WTC11 (cell line): ENCODE data around the gene STN1. TPM values are rescaled to one million over a fixed set of nuclear protein-coding genes. Genes with fewer than 3 reads are reported as not detected.

Experiments
- ATAC-seq: fragments of 200-7000 bp; cut with Tn5 transposase; 2 replicates; pipeline ENCODE4 v1.10.0; 2021; ENCODE audit warnings: mild to moderate bottlenecking, moderate library complexity
- CTCF ChIA-PET: fragments of 300-600 bp; sonication (Branson Sonifier 250); formaldehyde crosslinking; loops from one replicate; lab custom pipeline; 2021; ENCODE audit warnings: antibody characterized with exemption; lab: Charles Lee
- POLR2A ChIA-PET: fragments of 350-600 bp; sonication (Branson Sonifier 250); formaldehyde crosslinking; loops from one replicate; lab custom pipeline; 2021; ENCODE audit warnings: antibody characterized with exemption; lab: Charles Lee
- DNase-seq: peaks from one replicate; pipeline ENCODE4 v3.0.0; 2021; ENCODE audit warnings: low spot score
- H3K27ac Mint-ChIP-seq: 2 replicates; pipeline ENCODE4 v1.8.0; 2021; ENCODE audit warnings: mixed read lengths
- H3K27me3 Mint-ChIP-seq: 2 replicates; pipeline ENCODE4 v1.8.0; 2021; ENCODE audit warnings: low read depth, mild to moderate bottlenecking, moderate library complexity, mixed read lengths
- H3K36me3 Mint-ChIP-seq: 2 replicates; pipeline ENCODE4 v1.8.0; 2021; ENCODE audit warnings: mixed read lengths
- H3K4me1 Mint-ChIP-seq: 2 replicates; pipeline ENCODE4 v1.8.0; 2022; ENCODE audit warnings: mixed read lengths
- H3K4me3 Mint-ChIP-seq: 2 replicates; pipeline ENCODE4 v1.8.0; 2021; ENCODE audit warnings: mild to moderate bottlenecking, moderate library complexity, mixed read lengths
- H3K9me3 Mint-ChIP-seq: 2 replicates; pipeline ENCODE4 v1.8.0; 2021; ENCODE audit warnings: mixed read lengths
- CDX4 ChIP-seq: fragments of 250-450 bp; sonication (Bioruptor Pico); IDR thresholded peaks from 2 replicates; pipeline ENCODE4 v1.9.0; 2021; ENCODE audit warnings: moderate library complexity, mild to moderate bottlenecking, inconsistent platforms, borderline replicate concordance
- ERG ChIP-seq: fragments of 250-450 bp; sonication (Bioruptor Pico); IDR thresholded peaks from 2 replicates; pipeline ENCODE4 v1.8.0; 2021; ENCODE audit warnings: mild to moderate bottlenecking
- FOXK1 ChIP-seq: sonication (generic); formaldehyde crosslinking; IDR thresholded peaks from 2 replicates; pipeline ENCODE4 v1.8.0; 2022; ENCODE audit warnings: mild to moderate bottlenecking, moderate library complexity, missing genetic modification reagents
- FOXP1 ChIP-seq: sonication (generic); formaldehyde crosslinking; IDR thresholded peaks from 2 replicates; pipeline ENCODE4 v1.8.0; 2022; ENCODE audit warnings: missing genetic modification reagents, mild to moderate bottlenecking, moderate library complexity, borderline replicate concordance
- HMGA2 ChIP-seq: fragments of 250-450 bp; sonication (Bioruptor Pico); IDR thresholded peaks from 2 replicates; pipeline ENCODE4 v1.4.0; 2021; ENCODE audit warnings: mild to moderate bottlenecking, moderate library complexity
- HMGXB4 ChIP-seq: sonication (generic); formaldehyde crosslinking; IDR thresholded peaks from 2 replicates; pipeline ENCODE4 v1.8.1; 2023; ENCODE audit warnings: mild to moderate bottlenecking, moderate library complexity, missing genetic modification reagents
- MLX ChIP-seq: sonication (generic); formaldehyde crosslinking; IDR thresholded peaks from 2 replicates; pipeline ENCODE4 v1.8.1; 2023; ENCODE audit warnings: mild to moderate bottlenecking, missing genetic modification reagents, moderate library complexity
- MXD4 ChIP-seq: fragments of 250-450 bp; sonication (Bioruptor Pico); IDR thresholded peaks from 2 replicates; pipeline ENCODE4 v1.8.0; 2021; ENCODE audit warnings: mild to moderate bottlenecking, moderate library complexity, borderline replicate concordance
- NFATC4 ChIP-seq: fragments of 250-450 bp; sonication (Bioruptor Pico); IDR thresholded peaks from 2 replicates; pipeline ENCODE4 v1.9.0; 2021; ENCODE audit warnings: mild to moderate bottlenecking
- NR1H2 ChIP-seq: sonication (generic); formaldehyde crosslinking; IDR thresholded peaks from 2 replicates; pipeline ENCODE4 v1.9.0; 2021; ENCODE audit warnings: mild to moderate bottlenecking, moderate library complexity, missing genetic modification reagents
- NR2C2 ChIP-seq: sonication (generic); formaldehyde crosslinking; IDR thresholded peaks from 2 replicates; pipeline ENCODE4 v1.8.0; 2022; ENCODE audit warnings: mild to moderate bottlenecking, missing genetic modification reagents
- NR3C1 ChIP-seq: sonication (generic); formaldehyde crosslinking; conservative IDR thresholded peaks from 2 replicates; pipeline ENCODE4 v1.8.1; 2023; ENCODE audit warnings: low read depth, mild to moderate bottlenecking, missing genetic modification reagents
- RORB ChIP-seq: fragments of 250-450 bp; sonication (Bioruptor Pico); IDR thresholded peaks from 2 replicates; pipeline ENCODE4 v1.9.0; 2021; ENCODE audit warnings: mild to moderate bottlenecking
- SMAD4 ChIP-seq: sonication (generic); formaldehyde crosslinking; IDR thresholded peaks from 2 replicates; pipeline ENCODE4 v1.8.0; 2022; ENCODE audit warnings: mild to moderate bottlenecking, missing genetic modification reagents
- SOX15 ChIP-seq: fragments of 250-450 bp; sonication (Bioruptor Pico); IDR thresholded peaks from 2 replicates; pipeline ENCODE4 v1.9.0; 2021; ENCODE audit warnings: mild to moderate bottlenecking
- total RNA-seq: library from RNA; stranded (reverse); gene quantifications from 3 replicates; pipeline ENCODE4 v1.2.3, GENCODE V29; 2021
- TF ChIP-seq, protein P1 (sequence below): fragments of 250-450 bp; sonication (Bioruptor Pico); IDR thresholded peaks from 2 replicates; pipeline ENCODE4 v2.1.2; 2022; ENCODE audit warnings: mild to moderate bottlenecking, moderate library complexity
- TF ChIP-seq, protein P2 (sequence below): sonication (generic); formaldehyde crosslinking; IDR thresholded peaks from 2 replicates; pipeline ENCODE4 v1.8.1; 2022; ENCODE audit warnings: low read depth, missing genetic modification reagents, borderline replicate concordance
- TF ChIP-seq, protein P3 (sequence below): sonication (generic); formaldehyde crosslinking; conservative IDR thresholded peaks from 2 replicates; pipeline ENCODE4 v1.8.1; 2022; ENCODE audit warnings: mild to moderate bottlenecking, missing genetic modification reagents
- TF ChIP-seq, protein P4 (sequence below): sonication (generic); formaldehyde crosslinking; IDR thresholded peaks from 2 replicates; pipeline ENCODE4 v1.8.1; 2022; ENCODE audit warnings: low read depth, mild to moderate bottlenecking, moderate library complexity, missing genetic modification reagents, borderline replicate concordance
- TF ChIP-seq, protein P5 (sequence below): sonication (generic); formaldehyde crosslinking; IDR thresholded peaks from 2 replicates; pipeline ENCODE4 v1.8.1; 2022; ENCODE audit warnings: missing genetic modification reagents, borderline replicate concordance

Gene STN1
- total RNA-seq, 1 experiment from 2014 or later: 13.9 TPM

DNA sequence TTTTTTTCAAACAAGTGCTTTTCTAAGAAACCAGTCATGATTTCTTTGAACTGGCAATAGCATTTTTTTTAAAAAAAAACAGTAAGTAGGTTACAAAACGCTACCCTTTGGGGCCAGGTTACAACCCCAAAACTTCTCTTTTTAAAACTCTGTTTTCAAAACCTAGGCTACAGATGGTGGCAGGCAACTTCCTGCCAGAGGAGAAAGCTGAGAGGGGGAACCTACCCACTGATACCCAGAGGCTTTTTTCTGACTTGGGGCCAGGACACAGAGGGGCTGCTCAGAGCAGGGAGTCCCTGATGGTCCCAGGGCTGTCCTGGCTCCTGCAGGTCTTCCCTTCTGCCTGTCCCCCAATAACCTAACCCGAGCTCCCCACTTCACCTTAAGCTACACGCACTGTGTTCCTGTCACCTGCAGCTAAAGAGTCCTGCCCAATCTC is 6.9 kb downstream of the STN1 start (continued):
- no peak for TF ChIP-seq CDX4 (CRISPR knock-in tag)

DNA sequence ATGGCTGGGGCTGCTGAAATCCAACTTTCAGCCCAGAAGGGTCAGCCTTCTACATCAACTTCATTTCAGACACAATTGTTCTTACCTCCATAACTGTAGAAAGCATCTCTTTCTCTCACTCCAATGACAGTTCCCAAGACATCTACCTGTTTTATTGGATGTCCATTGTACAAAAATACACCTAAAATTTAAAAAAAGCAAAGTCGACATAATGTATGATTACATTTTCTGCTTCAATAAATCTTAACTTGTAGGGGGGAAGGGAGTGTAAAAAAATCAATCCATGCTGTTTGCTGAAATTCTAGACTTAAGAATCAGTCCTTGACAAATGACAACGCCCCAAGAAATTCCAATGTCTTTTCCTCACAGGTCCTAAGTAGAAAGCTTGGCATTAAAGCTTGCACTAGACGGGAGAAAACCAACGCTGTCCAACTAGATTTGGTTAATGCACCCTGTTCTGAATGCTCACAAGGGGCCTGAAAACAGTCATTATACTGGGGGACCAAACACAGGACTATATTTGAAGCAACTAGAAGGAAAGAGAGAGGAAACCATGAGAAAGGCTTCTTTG is 7.5 kb downstream of the STN1 start:
- no peaks in the 10 kb centered on the region for H3K27me3 Mint-ChIP-seq
- H3K4me1 Mint-ChIP-seq: peaks cover 29% of the 10 kb centered on the region
- no peak overlapping the region for H3K4me3 Mint-ChIP-seq
- no peak for DNase-seq
- TF ChIP-seq HMGA2 (no peak), ERG (no peak), MLX (CRISPR knock-in tag) (no peak), NR3C1 (CRISPR knock-in tag) (no peak), FOXP1 (CRISPR knock-in tag) (no peak), NR2C2 (CRISPR knock-in tag) (no peak), SMAD4 (no peak), NR1H2 (CRISPR knock-in tag) (no peak), NFATC4 (CRISPR knock-in tag) (no peak), SOX15 (CRISPR knock-in tag) (no peak), HMGXB4 (no peak), RORB (CRISPR knock-in tag) (no peak), FOXK1 (CRISPR knock-in tag) (no peak), MXD4 (CRISPR knock-in tag) (no peak)
- TF ChIP-seq, protein P1, sequence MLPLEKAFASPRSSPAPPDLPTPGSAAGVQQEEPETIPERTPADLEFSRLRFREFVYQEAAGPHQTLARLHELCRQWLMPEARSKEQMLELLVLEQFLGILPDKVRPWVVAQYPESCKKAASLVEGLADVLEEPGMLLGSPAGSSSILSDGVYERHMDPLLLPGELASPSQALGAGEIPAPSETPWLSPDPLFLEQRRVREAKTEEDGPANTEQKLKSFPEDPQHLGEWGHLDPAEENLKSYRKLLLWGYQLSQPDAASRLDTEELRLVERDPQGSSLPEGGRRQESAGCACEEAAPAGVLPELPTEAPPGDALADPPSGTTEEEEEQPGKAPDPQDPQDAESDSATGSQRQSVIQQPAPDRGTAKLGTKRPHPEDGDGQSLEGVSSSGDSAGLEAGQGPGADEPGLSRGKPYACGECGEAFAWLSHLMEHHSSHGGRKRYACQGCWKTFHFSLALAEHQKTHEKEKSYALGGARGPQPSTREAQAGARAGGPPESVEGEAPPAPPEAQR (CRISPR knock-in tag): no peak
- TF ChIP-seq, protein P2, sequence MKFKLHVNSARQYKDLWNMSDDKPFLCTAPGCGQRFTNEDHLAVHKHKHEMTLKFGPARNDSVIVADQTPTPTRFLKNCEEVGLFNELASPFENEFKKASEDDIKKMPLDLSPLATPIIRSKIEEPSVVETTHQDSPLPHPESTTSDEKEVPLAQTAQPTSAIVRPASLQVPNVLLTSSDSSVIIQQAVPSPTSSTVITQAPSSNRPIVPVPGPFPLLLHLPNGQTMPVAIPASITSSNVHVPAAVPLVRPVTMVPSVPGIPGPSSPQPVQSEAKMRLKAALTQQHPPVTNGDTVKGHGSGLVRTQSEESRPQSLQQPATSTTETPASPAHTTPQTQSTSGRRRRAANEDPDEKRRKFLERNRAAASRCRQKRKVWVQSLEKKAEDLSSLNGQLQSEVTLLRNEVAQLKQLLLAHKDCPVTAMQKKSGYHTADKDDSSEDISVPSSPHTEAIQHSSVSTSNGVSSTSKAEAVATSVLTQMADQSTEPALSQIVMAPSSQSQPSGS (CRISPR knock-in tag): no peak
- TF ChIP-seq, protein P3, sequence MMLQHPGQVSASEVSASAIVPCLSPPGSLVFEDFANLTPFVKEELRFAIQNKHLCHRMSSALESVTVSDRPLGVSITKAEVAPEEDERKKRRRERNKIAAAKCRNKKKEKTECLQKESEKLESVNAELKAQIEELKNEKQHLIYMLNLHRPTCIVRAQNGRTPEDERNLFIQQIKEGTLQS (CRISPR knock-in tag): no peak
- TF ChIP-seq, protein P4, sequence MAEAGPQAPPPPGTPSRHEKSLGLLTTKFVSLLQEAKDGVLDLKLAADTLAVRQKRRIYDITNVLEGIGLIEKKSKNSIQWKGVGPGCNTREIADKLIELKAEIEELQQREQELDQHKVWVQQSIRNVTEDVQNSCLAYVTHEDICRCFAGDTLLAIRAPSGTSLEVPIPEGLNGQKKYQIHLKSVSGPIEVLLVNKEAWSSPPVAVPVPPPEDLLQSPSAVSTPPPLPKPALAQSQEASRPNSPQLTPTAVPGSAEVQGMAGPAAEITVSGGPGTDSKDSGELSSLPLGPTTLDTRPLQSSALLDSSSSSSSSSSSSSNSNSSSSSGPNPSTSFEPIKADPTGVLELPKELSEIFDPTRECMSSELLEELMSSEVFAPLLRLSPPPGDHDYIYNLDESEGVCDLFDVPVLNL (CRISPR knock-in tag): no peak
- TF ChIP-seq, protein P5, sequence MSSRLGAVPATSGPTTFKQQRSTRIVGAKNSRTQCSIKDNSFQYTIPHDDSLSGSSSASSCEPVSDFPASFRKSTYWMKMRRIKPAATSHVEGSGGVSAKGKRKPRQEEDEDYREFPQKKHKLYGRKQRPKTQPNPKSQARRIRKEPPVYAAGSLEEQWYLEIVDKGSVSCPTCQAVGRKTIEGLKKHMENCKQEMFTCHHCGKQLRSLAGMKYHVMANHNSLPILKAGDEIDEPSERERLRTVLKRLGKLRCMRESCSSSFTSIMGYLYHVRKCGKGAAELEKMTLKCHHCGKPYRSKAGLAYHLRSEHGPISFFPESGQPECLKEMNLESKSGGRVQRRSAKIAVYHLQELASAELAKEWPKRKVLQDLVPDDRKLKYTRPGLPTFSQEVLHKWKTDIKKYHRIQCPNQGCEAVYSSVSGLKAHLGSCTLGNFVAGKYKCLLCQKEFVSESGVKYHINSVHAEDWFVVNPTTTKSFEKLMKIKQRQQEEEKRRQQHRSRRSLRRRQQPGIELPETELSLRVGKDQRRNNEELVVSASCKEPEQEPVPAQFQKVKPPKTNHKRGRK (CRISPR knock-in tag): no peak
- peaks cover 10% of the 10 kb centered on the region for H3K9me3 Mint-ChIP-seq
- CTCF ChIA-PET: interaction anchor here (0.9 kb wide), 1 partner anchor 11 kb away, joined by 4 read pairs; no protein-coding TSS in a partner anchor
- POLR2A ChIA-PET: no interaction called here
- peak overlapping the region; percentile 64 for H3K27ac Mint-ChIP-seq
- ATAC-seq: no peak
- peaks cover 27% of the 10 kb centered on the region for H3K36me3 Mint-ChIP-seq
